LNCaP clone FGC (cell line): ENCODE measurements around the gene FCMR.
"Not testable (repeated sequence)": the region's sequence is repeated elsewhere in the genome, so short reads cannot be mapped to it uniquely, and the experiment has no call there.

ENCODE experiments used
- DNase-seq: peaks from one replicate; pipeline ENCODE4 v3.0.0-alpha.2; 2011; ENCODE audit warnings: low read depth
- H3K4me3 ChIP-seq: 2 replicates; pipeline ENCODE4 v1.5.1; 2011; ENCODE audit warnings: mild to moderate bottlenecking, low read depth, low read length, control low read depth
- CTCF ChIP-seq: IDR thresholded peaks from 2 replicates; pipeline ENCODE4 v1.5.1; 2012; ENCODE audit warnings: mild to moderate bottlenecking; ENCODE audit not compliant: control insufficient read depth, insufficient read depth; ENCODE audit errors: extremely low read depth

Gene FCMR

GRCh38 chr1:206854401-206855129, 67.2 kb downstream of the FCMR start:
- no peak overlapping the region for H3K4me3 ChIP-seq
- TF ChIP-seq CTCF = no peak
- peak; percentile 27 for DNase-seq

GRCh38 chr1:206853696-206854095, 68.0 kb downstream of the FCMR start:
- H3K4me3 ChIP-seq, DNase-seq: not testable (repeated sequence)
